Mesodermal cell (in vitro differentiated cells): Measurements from ENCODE around the gene RPL36.

Experiments
- H3K27ac ChIP-seq: 2 replicates; pipeline ENCODE4 v1.7.0; 2013; ENCODE audit warnings: mild to moderate bottlenecking, low read depth, low read length, moderate library complexity; ENCODE audit not compliant: severe bottlenecking
- H3K36me3 ChIP-seq: 2 replicates; pipeline ENCODE4 v1.7.1; 2013; ENCODE audit warnings: mild to moderate bottlenecking, low read length, moderate library complexity; ENCODE audit not compliant: control insufficient read depth, insufficient read depth
- H3K4me1 ChIP-seq: one replicate; pipeline ENCODE4 v1.7.1; 2013; ENCODE audit warnings: mild to moderate bottlenecking, low read length; ENCODE audit not compliant: insufficient read depth, control insufficient read depth, poor library complexity, severe bottlenecking
- H3K4me3 ChIP-seq: 2 replicates; pipeline ENCODE4 v1.7.0; 2013; ENCODE audit warnings: low read length, control low read depth, mild to moderate bottlenecking; ENCODE audit not compliant: insufficient read depth, poor library complexity, severe bottlenecking; ENCODE audit errors: extremely low read depth
- H3K9me3 ChIP-seq: 2 replicates; pipeline ENCODE4 v1.7.1; 2013; ENCODE audit warnings: mild to moderate bottlenecking, low read length, moderate library complexity; ENCODE audit not compliant: control insufficient read depth
- WGBS, 2 experiments: methylation state at CpG; one replicate each; pipeline ENCODE4 v1.1.5; 2013; ENCODE audit warnings: missing lambda C conversion rate in 2 of 2; ENCODE audit not compliant: insufficient coverage in 2 of 2; 5-methylcytosine and 5-hydroxymethylcytosine counted together

RPL36 gene

GRCh38 chr19:5711713-5712161, 21.6 kb downstream of the RPL36 start:
- Histone ChIP-seq H3K9me3 (no peaks in the 10 kb centered on the region), H3K36me3 (peaks cover 78% of the 10 kb centered on the region)
- WGBS, 2 experiments: 93 to 94% methylated on average over 12 to 25 of the region's 25 CpGs

GRCh38 chr19:5713228-5713627, 23.1 kb downstream of the RPL36 start:
- H3K4me1 ChIP-seq: peaks cover 7% of the 10 kb centered on the region
- WGBS, 2 experiments: 96 to 98% methylated on average over 9 of the region's 9 CpGs
- H3K4me3 ChIP-seq: no peak overlapping the region
- H3K9me3 ChIP-seq: no peaks in the 10 kb centered on the region
- H3K27ac ChIP-seq: no peak overlapping the region
- H3K36me3 ChIP-seq: peaks cover 80% of the 10 kb centered on the region

More at GRCh38 chr19:5711713-5712161, 21.6 kb downstream of the RPL36 start:
- H3K27ac ChIP-seq: no peak overlapping the region
- H3K4me3 ChIP-seq: no peak overlapping the region
- H3K4me1 ChIP-seq: no peaks in the 10 kb centered on the region

- Histone ChIP-seq H3K27ac (no peak overlapping the region), H3K4me3 (no peak overlapping the region), H3K36me3 (peaks cover 66% of the 10 kb centered on the region), H3K9me3 (no peaks in the 10 kb centered on the region), H3K4me1 (peaks cover 12% of the 10 kb centered on the region)
- WGBS, 2 experiments: 93 to 96% methylated on average over 3 to 7 of the region's 10 CpGs
Measured at GRCh38 chr19:5714816-5715215, 24.7 kb downstream of the RPL36 start.

GRCh38 chr19:5717215-5717935, 27.3 kb downstream of the RPL36 start:
- Histone ChIP-seq H3K4me1 (peaks cover 12% of the 10 kb centered on the region), H3K4me3 (no peak overlapping the region), H3K9me3 (no peaks in the 10 kb centered on the region), H3K36me3 (peaks cover 41% of the 10 kb centered on the region), H3K27ac (no peak overlapping the region)
- WGBS, 2 experiments: 95% methylated on average over 7 of the region's 8 CpGs

- peak overlapping the region; percentile 98 for H3K4me3 ChIP-seq
- 85 to 95% methylated on average over 9 to 13 of the region's 14 CpGs for WGBS, 2 experiments
- peaks cover 12% of the 10 kb centered on the region for H3K4me1 ChIP-seq
- H3K36me3 ChIP-seq: peaks cover 34% of the 10 kb centered on the region
- no peaks in the 10 kb centered on the region for H3K9me3 ChIP-seq
- H3K27ac ChIP-seq: peak overlapping the region; percentile 98
Measured at GRCh38 chr19:5718037-5718578, 28.0 kb downstream of the RPL36 start.

- peaks cover 28% of the 10 kb centered on the region for H3K36me3 ChIP-seq
- H3K4me1 ChIP-seq: peaks cover 12% of the 10 kb centered on the region
- 15 to 21% methylated on average over 5 to 10 of the region's 11 CpGs for WGBS, 2 experiments
- H3K4me3 ChIP-seq: peak overlapping the region; percentile 98
- no peaks in the 10 kb centered on the region for H3K9me3 ChIP-seq
- peak overlapping the region; percentile 98 for H3K27ac ChIP-seq
Measured at GRCh38 chr19:5718579-5719273, 28.6 kb downstream of the RPL36 start.

GRCh38 chr19:5719274-5719960, 29.3 kb downstream of the RPL36 start:
- 0 to 1% methylated on average over 50 to 53 of the region's 58 CpGs for WGBS, 2 experiments
- Histone ChIP-seq H3K4me1 (peaks cover 12% of the 10 kb centered on the region), H3K4me3 (peak overlapping the region; percentile 98), H3K9me3 (no peaks in the 10 kb centered on the region), H3K36me3 (peaks cover 21% of the 10 kb centered on the region), H3K27ac (peak overlapping the region; percentile 98)

GRCh38 chr19:5719961-5720790, 30.1 kb downstream of the RPL36 start, which contains the start of the genes CATSPERD and LONP1:
Gene CATSPERD, plus strand, starts transcription at chr19:5720637. Its CDS starts 101 bp downstream, at chr19:5720738.
Gene LONP1, minus strand, starts transcription at chr19:5720146. Its CDS starts 14 bp downstream, at chr19:5720132.
- Histone ChIP-seq H3K27ac (peak within 1 kb of the TSS; percentile 98), H3K36me3 (peaks cover 16% of the 10 kb centered on the region), H3K4me1 (peaks cover 12% of the 10 kb centered on the region), H3K4me3 (peak within 1 kb of the TSS; percentile 98), H3K9me3 (no peaks in the 10 kb centered on the region)
- WGBS, 2 experiments: 0% methylated on average over 69 to 71 of the region's 90 CpGs

- Histone ChIP-seq H3K4me3 (no peak overlapping the region), H3K27ac (no peak overlapping the region), H3K9me3 (peaks cover 3% of the 10 kb centered on the region), H3K4me1 (no peaks in the 10 kb centered on the region), H3K36me3 (no peaks in the 10 kb centered on the region)
- 80 to 82% methylated on average over 2 to 4 of the region's 4 CpGs for WGBS, 2 experiments
Measured at GRCh38 chr19:5727453-5728050, 37.5 kb downstream of the RPL36 start.
